Osteocyte (in vitro differentiated cells): ENCODE data around the gene RERG. TPM values are rescaled to one million over a fixed set of nuclear protein-coding genes. Genes with fewer than 3 reads are reported as not detected.

Experiments
- DNase-seq: peaks from one replicate; pipeline ENCODE4 v3.0.0; 2021; ENCODE audit warnings: mixed read lengths; ENCODE audit not compliant: unreplicated experiment; ENCODE audit errors: extremely low spot score
- H3K27ac Mint-ChIP-seq: one replicate; pipeline ENCODE4 v1.8.0; 2021; ENCODE audit warnings: mild to moderate bottlenecking, mixed read lengths; ENCODE audit not compliant: unreplicated experiment
- H3K27me3 Mint-ChIP-seq: one replicate; pipeline ENCODE4 v1.8.0; 2021; ENCODE audit warnings: mixed read lengths; ENCODE audit not compliant: unreplicated experiment
- H3K36me3 Mint-ChIP-seq: one replicate; pipeline ENCODE4 v1.8.0; 2021; ENCODE audit warnings: mixed read lengths; ENCODE audit not compliant: unreplicated experiment
- H3K4me1 Mint-ChIP-seq: one replicate; pipeline ENCODE4 v1.8.0; 2021; ENCODE audit warnings: mixed read lengths; ENCODE audit not compliant: unreplicated experiment
- H3K4me3 Mint-ChIP-seq: one replicate; pipeline ENCODE4 v1.8.0; 2021; ENCODE audit warnings: mild to moderate bottlenecking, moderate library complexity, mixed read lengths; ENCODE audit not compliant: unreplicated experiment
- H3K9me3 Mint-ChIP-seq: one replicate; pipeline ENCODE4 v1.8.0; 2021; ENCODE audit warnings: mixed read lengths; ENCODE audit not compliant: unreplicated experiment
- total RNA-seq: library from RNA; stranded (reverse); gene quantifications from 2 replicates; pipeline ENCODE4 v1.2.1, GENCODE V29; 2021
- TF ChIP-seq, protein P1 (sequence below): fragments of 200-600 bp; sonication (generic); IDR thresholded peaks from 2 replicates; pipeline ENCODE4 v1.5.0; 2021; ENCODE audit warnings: antibody characterized with exemption, mild to moderate bottlenecking, moderate library complexity

The RERG gene
- total RNA-seq, 1 donor from 2014 or later, result 92.7 TPM

DNA sequence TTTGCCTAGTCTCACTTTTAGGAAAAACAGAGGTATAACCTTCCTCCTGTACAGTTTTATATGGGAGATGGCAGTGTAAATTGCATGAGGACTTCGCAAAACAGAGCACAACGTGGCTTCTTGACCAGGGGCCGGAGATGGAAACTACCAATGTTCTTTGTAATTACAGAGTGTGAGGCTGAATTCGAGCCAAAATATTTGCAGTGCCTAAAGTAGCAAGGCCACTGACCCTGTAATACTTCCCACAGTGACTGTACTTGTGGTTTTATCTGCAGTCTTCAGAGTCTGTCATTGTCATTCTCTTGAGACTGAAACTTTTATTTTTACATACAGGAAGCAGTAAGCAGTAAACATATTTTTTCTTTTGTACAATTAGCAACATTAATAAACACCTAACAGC, 98.9 kb downstream of the RERG start:
- no peak for DNase-seq
- Mint-ChIP-seq H3K27ac (peak overlapping the region; percentile 67), H3K4me1 (peaks cover 42% of the 10 kb centered on the region), H3K9me3 (no peaks in the 10 kb centered on the region), H3K27me3 (no peaks in the 10 kb centered on the region), H3K4me3 (no peak overlapping the region), H3K36me3 (peaks cover 37% of the 10 kb centered on the region)
- TF ChIP-seq, protein P1, sequence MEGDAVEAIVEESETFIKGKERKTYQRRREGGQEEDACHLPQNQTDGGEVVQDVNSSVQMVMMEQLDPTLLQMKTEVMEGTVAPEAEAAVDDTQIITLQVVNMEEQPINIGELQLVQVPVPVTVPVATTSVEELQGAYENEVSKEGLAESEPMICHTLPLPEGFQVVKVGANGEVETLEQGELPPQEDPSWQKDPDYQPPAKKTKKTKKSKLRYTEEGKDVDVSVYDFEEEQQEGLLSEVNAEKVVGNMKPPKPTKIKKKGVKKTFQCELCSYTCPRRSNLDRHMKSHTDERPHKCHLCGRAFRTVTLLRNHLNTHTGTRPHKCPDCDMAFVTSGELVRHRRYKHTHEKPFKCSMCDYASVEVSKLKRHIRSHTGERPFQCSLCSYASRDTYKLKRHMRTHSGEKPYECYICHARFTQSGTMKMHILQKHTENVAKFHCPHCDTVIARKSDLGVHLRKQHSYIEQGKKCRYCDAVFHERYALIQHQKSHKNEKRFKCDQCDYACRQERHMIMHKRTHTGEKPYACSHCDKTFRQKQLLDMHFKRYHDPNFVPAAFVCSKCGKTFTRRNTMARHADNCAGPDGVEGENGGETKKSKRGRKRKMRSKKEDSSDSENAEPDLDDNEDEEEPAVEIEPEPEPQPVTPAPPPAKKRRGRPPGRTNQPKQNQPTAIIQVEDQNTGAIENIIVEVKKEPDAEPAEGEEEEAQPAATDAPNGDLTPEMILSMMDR, result no peak

DNA sequence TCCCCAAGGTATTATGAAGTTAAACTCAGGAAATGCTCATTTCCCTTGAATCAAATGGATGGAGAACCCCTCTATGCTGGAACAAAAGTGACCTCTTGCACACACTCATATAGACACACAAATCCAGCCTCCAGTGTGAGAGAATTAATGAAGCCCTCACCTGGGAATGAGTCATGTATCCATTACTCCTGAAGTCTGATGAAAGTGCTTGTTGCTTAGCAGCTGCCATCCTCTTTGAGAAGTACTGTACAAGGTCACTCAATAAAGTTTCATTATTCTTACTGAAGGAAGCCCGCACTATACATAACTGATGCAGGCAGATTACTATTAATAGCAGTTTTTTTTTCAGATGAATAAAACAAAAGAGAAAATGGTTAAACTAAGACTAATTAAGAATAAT, 102.3 kb downstream of the RERG start:
- no peaks in the 10 kb centered on the region for H3K9me3 Mint-ChIP-seq
- H3K36me3 Mint-ChIP-seq, result peaks cover 40% of the 10 kb centered on the region
- TF ChIP-seq, protein P1, result no peak
- no peak for DNase-seq
- no peak overlapping the region for H3K4me3 Mint-ChIP-seq
- H3K27ac Mint-ChIP-seq, result no peak overlapping the region
- peaks cover 48% of the 10 kb centered on the region for H3K4me1 Mint-ChIP-seq
- H3K27me3 Mint-ChIP-seq, result no peaks in the 10 kb centered on the region

- H3K27me3 Mint-ChIP-seq, result no peaks in the 10 kb centered on the region
- peak overlapping the region; percentile 79 for H3K27ac Mint-ChIP-seq
These were observed 104.2 kb downstream of the RERG start for GRCh38 chr12:15116983-15117382.

GRCh38 chr12:15116086-15116485, 105.1 kb downstream of the RERG start:
- TF ChIP-seq, protein P1, result no peak
- Mint-ChIP-seq H3K27me3 (no peaks in the 10 kb centered on the region), H3K4me1 (peaks cover 33% of the 10 kb centered on the region), H3K36me3 (peaks cover 55% of the 10 kb centered on the region), H3K4me3 (no peak overlapping the region), H3K27ac (peak overlapping the region; percentile 79), H3K9me3 (no peaks in the 10 kb centered on the region)
- no peak for DNase-seq

More at GRCh38 chr12:15116983-15117382, 104.2 kb downstream of the RERG start:
- TF ChIP-seq, protein P1, result no peak
- H3K4me1 Mint-ChIP-seq, result peaks cover 38% of the 10 kb centered on the region
- H3K9me3 Mint-ChIP-seq, result no peaks in the 10 kb centered on the region
- no peak for DNase-seq
- peaks cover 49% of the 10 kb centered on the region for H3K36me3 Mint-ChIP-seq
- no peak overlapping the region for H3K4me3 Mint-ChIP-seq

DNA sequence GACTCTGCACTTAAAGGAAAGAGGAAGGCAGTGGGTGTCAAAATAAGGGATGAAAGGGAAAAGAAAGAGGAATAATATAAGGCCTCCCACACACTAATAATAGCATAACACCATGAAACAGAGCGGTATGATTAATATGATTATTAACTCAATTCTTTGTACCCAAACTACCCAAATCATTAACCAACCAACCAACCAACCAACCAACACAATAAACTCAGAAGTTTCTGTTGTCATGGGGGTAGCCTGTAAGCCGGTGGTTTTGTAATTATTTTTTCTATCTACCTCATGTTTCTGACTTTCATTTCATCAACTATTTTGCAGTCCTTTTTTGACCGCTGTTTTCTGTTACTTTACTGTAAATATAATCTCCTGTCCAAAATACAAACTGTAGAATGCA, 105.8 kb downstream of the RERG start:
- no peak overlapping the region for H3K4me3 Mint-ChIP-seq
- H3K27me3 Mint-ChIP-seq, result no peaks in the 10 kb centered on the region
- H3K36me3 Mint-ChIP-seq, result peaks cover 57% of the 10 kb centered on the region
- DNase-seq, result no peak
- no peak overlapping the region for H3K27ac Mint-ChIP-seq
- no peaks in the 10 kb centered on the region for H3K9me3 Mint-ChIP-seq
- peaks cover 28% of the 10 kb centered on the region for H3K4me1 Mint-ChIP-seq
- TF ChIP-seq, protein P1, result no peak
